ENCODE results near the gene ELAPOR1. TPM values are rescaled to one million over a fixed set of nuclear protein-coding genes. Genes with fewer than 3 reads are reported as not detected.

Gene ELAPOR1
- polyA plus RNA-seq, 4 donors = 1.2 to 2.1 (median 1.8) TPM

Other genes with a start within 250 kb of the ELAPOR1 start
- gene GPSM2, start 237.1 kb upstream of the ELAPOR1 start, polyA plus RNA-seq (ENCODE audit: insufficient read length in 4 of 4) = 10 to 100 TPM; 17.1 to 20.2 (median 18.5) TPM
- gene CLCC1, start 150.6 kb upstream of the ELAPOR1 start, polyA plus RNA-seq (ENCODE audit: insufficient read length in 4 of 4) = 10 to 100 TPM; 33.3 to 42.1 (median 37.8) TPM
- gene WDR47, start 72.0 kb upstream of the ELAPOR1 start, polyA plus RNA-seq (ENCODE audit: insufficient read length in 4 of 4) = 10 to 100 TPM; 12.2 to 14.6 (median 13.9) TPM
- gene TAF13, start 38.1 kb upstream of the ELAPOR1 start, polyA plus RNA-seq (ENCODE audit: insufficient read length in 4 of 4) = 10 to 100 TPM; 37.4 to 53.3 (median 46.1) TPM
- 10 to 100 TPM; 34.6 to 45.0 (median 39.0) TPM for gene TMEM167B, start 23.4 kb upstream of the ELAPOR1 start, polyA plus RNA-seq (ENCODE audit: insufficient read length in 4 of 4)
- gene SARS1, start 99.8 kb downstream of the ELAPOR1 start, polyA plus RNA-seq (ENCODE audit: insufficient read length in 4 of 4) = 100 to 1,000 TPM; 125 to 152 (median 131) TPM
- 10 to 100 TPM; 23.6 to 46.9 (median 32.9) TPM for gene CELSR2, start 135.4 kb downstream of the ELAPOR1 start, polyA plus RNA-seq (ENCODE audit: insufficient read length in 4 of 4)
- 10 to 100 TPM; 22.2 to 29.6 (median 27.6) TPM for gene PSRC1, start 169.0 kb downstream of the ELAPOR1 start, polyA plus RNA-seq (ENCODE audit: insufficient read length in 4 of 4)
- gene MYBPHL, start 192.9 kb downstream of the ELAPOR1 start, polyA plus RNA-seq (ENCODE audit: insufficient read length in 4 of 4) = under 1 TPM in 2 of 4 donors, not detected in 2; 0.09 to 0.30 TPM

Data from left renal cortex interstitium (tissue), 4 donors.